Adrenal gland (tissue), 12 donors: ENCODE measurements around the gene SLAMF7. TPM values are rescaled to one million over a fixed set of nuclear protein-coding genes. Genes with fewer than 3 reads are reported as not detected.

Experiments used
- DNase-seq, 7 donors: peaks; one replicate each; pipeline ENCODE4 v3.0.0-alpha.2; 2019 to 2020
- H3K27ac ChIP-seq, 5 donors: fragments of 200-600 bp; sonication (generic) in 4 of 5; 1 replicate in 3 of 5; 2 replicates in 2 of 5; pipeline versions ENCODE4 v1.5.1 to v1.8.0; 2016 to 2020; ENCODE audit warnings: mild to moderate bottlenecking in 1 of 5
- H3K27me3 ChIP-seq: fragments of 200-600 bp; 2 replicates; pipeline ENCODE4 v1.8.0; 2021
- H3K36me3 ChIP-seq, 2 donors: fragments of 200-600 bp; replicated peaks in 1 of 2; 1 replicate in 1 of 2; 2 replicates in 1 of 2; pipeline versions ENCODE4 v1.5.1 to v1.8.0; 2018 to 2022
- H3K4me1 ChIP-seq, 2 donors: fragments of 200-600 bp; replicated peaks in 1 of 2; 1 replicate in 1 of 2; 2 replicates in 1 of 2; pipeline versions ENCODE4 v1.5.1 to v1.8.0; 2018 to 2021
- H3K4me3 ChIP-seq, 4 donors: fragments of 200-600 bp; sonication (generic) in 3 of 4; one replicate each; pipeline ENCODE4 v1.5.1; 2016 to 2018
- H3K9me3 ChIP-seq, 3 donors: fragments of 200-600 bp; sonication (generic) in 1 of 3; replicated peaks in 1 of 3; 1 replicate in 2 of 3; 2 replicates in 1 of 3; pipeline versions ENCODE4 v1.5.1 to v1.8.0; 2016 to 2021
- CTCF ChIP-seq, 6 experiments: fragments of 450-650 bp in 4 of 6; fragments of 200-600 bp in 2 of 6; sonication (generic) in 1 of 6; IDR thresholded peaks; 1 replicate in 5 of 6; 2 replicates in 1 of 6; pipeline versions ENCODE4 v1.5.1 to v1.8.0; 2016 to 2021; ENCODE audit warnings: antibody characterized with exemption in 6 of 6, mild to moderate bottlenecking in 2 of 6, moderate library complexity in 1 of 6
- POLR2A ChIP-seq, 2 donors: fragments of 450-650 bp; IDR thresholded peaks; one replicate each; pipeline ENCODE4 v1.6.1; 2017; ENCODE audit warnings: antibody characterized with exemption in 2 of 2, mild to moderate bottlenecking in 2 of 2, moderate library complexity in 1 of 2
- WGBS, 4 donors: extraction: QIAGEN DNeasy Blood & Tissue Kit in 2 of 4; methylation state at CpG; one replicate each; pipeline versions ENCODE4 v1.1.5 to v1.1.7; 2013 to 2017; 5-methylcytosine and 5-hydroxymethylcytosine counted together
- intact Hi-C, 2 donors: fragments of 100-400 bp; cut with DNase I; formaldehyde crosslinking; loops; one replicate each; pipeline versions ENCODE4 v1.14.1 to v1.15.0; 2022 to 2023
- polyA plus RNA-seq, 3 donors: library from polyadenylated mRNA; stranded (reverse); fragments of 200-250 nt in 2 of 3; fragments of 350-450 nt in 1 of 3; fragmentation: Illumina TruSeq in 1 of 3; extraction: RNeasy Lipid Tissue Mini Kit (QIAGEN cat#74804) in 1 of 3; gene quantifications; one replicate each; pipeline ENCODE4 v1.2.3, GENCODE V29; 2013 to 2014
- total RNA-seq, 9 donors: library from RNA; depleted of rRNA in 4 of 9; stranded (reverse); fragments of >200 nt in 4 of 9; fragments of 120-200 nt in 1 of 9; fragmentation: NEBNext Ultra II Directional in 1 of 9; extraction: Animal tissue kit (Norgen Biotek cat#: 25700) in 1 of 9; gene quantifications; one replicate each; pipeline versions ENCODE4 v1.1.0 to v1.2.4, GENCODE V29; 2013 to 2023
- donor health status: healthy with polysubstance abuse.
- donor health status: Bipolar disorder and iron deficiency.
- donor health status: DM: yes; HTN: yes; CAD: no.
- donor health status: DM: no; HTN: no; CAD: no.
- donor health status: DM: no; HTN: no; CAD: no.
- donor health status: DM: yes; HTN: yes; CAD: no.

The SLAMF7 gene
- total and polyA plus RNA-seq, 12 donors: 0.26 to 3.1 (median 0.85) TPM; not detected in 2

- intact Hi-C loops: no loop called here
- no peak for DNase-seq
- TF ChIP-seq POLR2A (IDR thresholded peaks at IDR 0.05) (no peak), CTCF (IDR thresholded peaks at IDR 0.05) (no peak)
- H3K27ac ChIP-seq: no peak overlapping the region
- H3K4me3 ChIP-seq: no peak overlapping the region
- no peaks in the 10 kb centered on the region for H3K36me3 ChIP-seq
- no peaks in the 10 kb centered on the region for H3K9me3 ChIP-seq
- peaks cover 4 to 11% of the 10 kb centered on the region in 2 donors for H3K4me1 ChIP-seq
- H3K27me3 ChIP-seq: no peaks in the 10 kb centered on the region
Observed at GRCh38 chr1:160747717-160748116, 8.7 kb downstream of the SLAMF7 start.

GRCh38 chr1:160748181-160748877 lies 9.3 kb downstream of the SLAMF7 start:
- no peaks in the 10 kb centered on the region for H3K27me3 ChIP-seq
- WGBS, 4 donors: 69 to 75% (median 72%) methylated on average over 10 of the region's 10 CpGs
- intact Hi-C loops: no loop called here

GRCh38 chr1:160748878-160749269 lies 9.8 kb downstream of the SLAMF7 start:
- Histone ChIP-seq H3K27me3 (no peaks in the 10 kb centered on the region), H3K9me3 (no peaks in the 10 kb centered on the region), H3K4me3 (no peak overlapping the region), H3K4me1 (peaks cover 4 to 17% of the 10 kb centered on the region in 2 donors), H3K36me3 (no peaks in the 10 kb centered on the region), H3K27ac (no peak overlapping the region)
- intact Hi-C loops: no loop called here
- DNase-seq: no peak
- 90 to 100% (median 95%) methylated on average over 1 of the region's 1 CpG for WGBS, 4 donors
- TF ChIP-seq POLR2A (IDR thresholded peaks at IDR 0.05): no peak
- TF ChIP-seq CTCF (IDR thresholded peaks at IDR 0.05): no peak

More at GRCh38 chr1:160748181-160748877, 9.3 kb downstream of the SLAMF7 start:
- H3K9me3 ChIP-seq: no peaks in the 10 kb centered on the region
- DNase-seq: no peak
- H3K4me3 ChIP-seq: no peak overlapping the region
- no peak overlapping the region for H3K27ac ChIP-seq
- H3K4me1 ChIP-seq: peaks cover 4 to 14% of the 10 kb centered on the region in 2 donors
- no peaks in the 10 kb centered on the region for H3K36me3 ChIP-seq
- TF ChIP-seq CTCF (IDR thresholded peaks at IDR 0.05) (no peak), POLR2A (IDR thresholded peaks at IDR 0.05) (no peak)

GRCh38 chr1:160750608-160751007 lies 11.6 kb downstream of the SLAMF7 start:
- TF ChIP-seq CTCF (IDR thresholded peaks at IDR 0.05) (no peak), POLR2A (IDR thresholded peaks at IDR 0.05) (no peak)
- Histone ChIP-seq H3K27ac (no peak overlapping the region), H3K4me1 (peaks cover 4 to 17% of the 10 kb centered on the region in 2 donors), H3K9me3 (no peaks in the 10 kb centered on the region), H3K27me3 (no peaks in the 10 kb centered on the region), H3K4me3 (no peak overlapping the region), H3K36me3 (no peaks in the 10 kb centered on the region)
- WGBS, 4 donors: 83 to 95% (median 87%) methylated on average over 2 of the region's 2 CpGs
- intact Hi-C loops: no loop called here
- DNase-seq: no peak
